SK-N-SH treated with all-trans-retinoic acid at 6 μM for 48 hours (cell line): ENCODE results near the gene RBM17.

ENCODE experiments used
- CSDC2 ChIP-seq: fragments of 250-450 bp; sonication (Bioruptor Pico); IDR thresholded peaks from 2 replicates; pipeline ENCODE4 v1.5.0; 2020; ENCODE audit warnings: mild to moderate bottlenecking, moderate library complexity
- GLIS3 ChIP-seq: fragments of 250-450 bp; sonication (Bioruptor Pico); IDR thresholded peaks from 2 replicates; pipeline ENCODE4 v1.5.0; 2020; ENCODE audit warnings: mild to moderate bottlenecking, moderate library complexity
- OSR1 ChIP-seq: fragments of 250-450 bp; sonication (Bioruptor Pico); IDR thresholded peaks from 2 replicates; pipeline ENCODE4 v1.8.0; 2022; ENCODE audit warnings: moderate library complexity, mild to moderate bottlenecking, inconsistent platforms
- PPARA ChIP-seq: fragments of 250-450 bp; sonication (Bioruptor Pico); IDR thresholded peaks from 2 replicates; pipeline ENCODE4 v1.5.0; 2020; ENCODE audit warnings: mild to moderate bottlenecking, borderline replicate concordance
- RARB ChIP-seq: fragments of 250-450 bp; sonication (Bioruptor Pico); IDR thresholded peaks from 2 replicates; pipeline ENCODE4 v1.8.0; 2021; ENCODE audit warnings: mild to moderate bottlenecking, moderate library complexity
- SNAI2 ChIP-seq: fragments of 250-450 bp; sonication (Bioruptor Pico); IDR thresholded peaks from 2 replicates; pipeline ENCODE4 v1.5.0; 2020; ENCODE audit warnings: mild to moderate bottlenecking, moderate library complexity
- TF ChIP-seq, protein P1 (sequence below): fragments of 250-450 bp; sonication (Bioruptor Pico); IDR thresholded peaks from 2 replicates; pipeline ENCODE4 v1.5.1; 2020; ENCODE audit warnings: low read depth, mild to moderate bottlenecking, moderate library complexity
- TF ChIP-seq, protein P2 (sequence below): fragments of 250-450 bp; sonication (Bioruptor Pico); IDR thresholded peaks from 2 replicates; pipeline ENCODE4 v1.8.0; 2020; ENCODE audit warnings: mild to moderate bottlenecking, moderate library complexity, borderline replicate concordance

- TF ChIP-seq, protein P1, sequence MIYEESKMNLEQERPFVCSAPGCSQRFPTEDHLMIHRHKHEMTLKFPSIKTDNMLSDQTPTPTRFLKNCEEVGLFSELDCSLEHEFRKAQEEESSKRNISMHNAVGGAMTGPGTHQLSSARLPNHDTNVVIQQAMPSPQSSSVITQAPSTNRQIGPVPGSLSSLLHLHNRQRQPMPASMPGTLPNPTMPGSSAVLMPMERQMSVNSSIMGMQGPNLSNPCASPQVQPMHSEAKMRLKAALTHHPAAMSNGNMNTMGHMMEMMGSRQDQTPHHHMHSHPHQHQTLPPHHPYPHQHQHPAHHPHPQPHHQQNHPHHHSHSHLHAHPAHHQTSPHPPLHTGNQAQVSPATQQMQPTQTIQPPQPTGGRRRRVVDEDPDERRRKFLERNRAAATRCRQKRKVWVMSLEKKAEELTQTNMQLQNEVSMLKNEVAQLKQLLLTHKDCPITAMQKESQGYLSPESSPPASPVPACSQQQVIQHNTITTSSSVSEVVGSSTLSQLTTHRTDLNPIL (CRISPR knock-in tag) = no peak
- TF ChIP-seq RARB (CRISPR knock-in tag) (no peak), PPARA (CRISPR knock-in tag) (no peak), GLIS3 (CRISPR knock-in tag) (no peak), CSDC2 (CRISPR knock-in tag) (no peak), OSR1 (CRISPR knock-in tag) (no peak), SNAI2 (CRISPR knock-in tag) (no peak)
- TF ChIP-seq, protein P2, sequence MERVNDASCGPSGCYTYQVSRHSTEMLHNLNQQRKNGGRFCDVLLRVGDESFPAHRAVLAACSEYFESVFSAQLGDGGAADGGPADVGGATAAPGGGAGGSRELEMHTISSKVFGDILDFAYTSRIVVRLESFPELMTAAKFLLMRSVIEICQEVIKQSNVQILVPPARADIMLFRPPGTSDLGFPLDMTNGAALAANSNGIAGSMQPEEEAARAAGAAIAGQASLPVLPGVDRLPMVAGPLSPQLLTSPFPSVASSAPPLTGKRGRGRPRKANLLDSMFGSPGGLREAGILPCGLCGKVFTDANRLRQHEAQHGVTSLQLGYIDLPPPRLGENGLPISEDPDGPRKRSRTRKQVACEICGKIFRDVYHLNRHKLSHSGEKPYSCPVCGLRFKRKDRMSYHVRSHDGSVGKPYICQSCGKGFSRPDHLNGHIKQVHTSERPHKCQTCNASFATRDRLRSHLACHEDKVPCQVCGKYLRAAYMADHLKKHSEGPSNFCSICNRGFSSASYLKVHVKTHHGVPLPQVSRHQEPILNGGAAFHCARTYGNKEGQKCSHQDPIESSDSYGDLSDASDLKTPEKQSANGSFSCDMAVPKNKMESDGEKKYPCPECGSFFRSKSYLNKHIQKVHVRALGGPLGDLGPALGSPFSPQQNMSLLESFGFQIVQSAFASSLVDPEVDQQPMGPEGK (CRISPR knock-in tag) = no peak
Observed at GRCh38 chr10:6044060-6044459, 44.8 kb upstream of the RBM17 start.
